ENCODE results near the gene SLC5A2.
"Not testable (repeated sequence)": the region's sequence is repeated elsewhere in the genome, so short reads cannot be mapped to it uniquely, and the experiment has no call there.

SLC5A2 gene

DNA sequence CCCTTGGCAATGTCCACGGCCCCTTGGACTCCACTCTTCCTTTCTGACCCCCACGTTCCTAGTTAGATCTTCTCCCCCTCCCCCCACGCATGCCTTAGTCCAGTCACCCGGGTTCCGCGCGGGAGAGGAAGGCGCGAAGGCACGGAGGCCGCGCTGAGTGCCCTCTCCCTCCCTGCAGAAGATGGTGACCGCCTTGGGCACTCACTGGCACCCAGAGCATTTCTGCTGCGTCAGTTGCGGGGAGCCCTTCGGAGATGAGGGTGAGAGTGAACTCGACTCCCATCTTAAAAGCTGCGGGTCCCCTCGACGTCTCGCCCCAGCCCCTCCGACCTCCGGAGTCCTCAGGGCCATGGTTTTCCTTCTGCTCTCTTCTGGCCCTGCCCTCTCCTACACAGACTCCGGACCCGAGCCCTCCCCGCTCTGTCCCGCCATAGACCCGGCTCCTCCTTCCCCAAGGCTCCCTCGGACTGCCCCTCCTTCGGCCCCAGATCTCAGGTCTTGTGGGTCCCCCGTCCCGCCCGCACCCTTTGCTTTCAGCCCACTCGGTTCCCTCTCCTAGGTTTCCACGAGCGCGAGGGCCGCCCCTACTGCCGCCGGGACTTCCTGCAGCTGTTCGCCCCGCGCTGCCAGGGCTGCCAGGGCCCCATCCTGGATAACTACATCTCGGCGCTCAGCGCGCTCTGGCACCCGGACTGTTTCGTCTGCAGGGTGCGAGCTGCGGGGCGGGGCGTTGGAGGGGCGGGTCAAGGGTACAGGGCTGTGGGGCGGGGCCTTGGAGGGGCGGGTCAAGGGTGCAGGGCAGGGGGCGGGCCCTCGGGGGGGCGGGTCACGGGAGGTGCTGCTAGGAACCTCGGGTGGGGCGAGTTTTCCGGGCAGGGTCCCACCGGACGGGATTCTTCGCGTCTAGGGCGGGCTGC is 6.4 kb upstream of the SLC5A2 start:
- DNase-seq, result peak; percentile 89 to 90

DNA sequence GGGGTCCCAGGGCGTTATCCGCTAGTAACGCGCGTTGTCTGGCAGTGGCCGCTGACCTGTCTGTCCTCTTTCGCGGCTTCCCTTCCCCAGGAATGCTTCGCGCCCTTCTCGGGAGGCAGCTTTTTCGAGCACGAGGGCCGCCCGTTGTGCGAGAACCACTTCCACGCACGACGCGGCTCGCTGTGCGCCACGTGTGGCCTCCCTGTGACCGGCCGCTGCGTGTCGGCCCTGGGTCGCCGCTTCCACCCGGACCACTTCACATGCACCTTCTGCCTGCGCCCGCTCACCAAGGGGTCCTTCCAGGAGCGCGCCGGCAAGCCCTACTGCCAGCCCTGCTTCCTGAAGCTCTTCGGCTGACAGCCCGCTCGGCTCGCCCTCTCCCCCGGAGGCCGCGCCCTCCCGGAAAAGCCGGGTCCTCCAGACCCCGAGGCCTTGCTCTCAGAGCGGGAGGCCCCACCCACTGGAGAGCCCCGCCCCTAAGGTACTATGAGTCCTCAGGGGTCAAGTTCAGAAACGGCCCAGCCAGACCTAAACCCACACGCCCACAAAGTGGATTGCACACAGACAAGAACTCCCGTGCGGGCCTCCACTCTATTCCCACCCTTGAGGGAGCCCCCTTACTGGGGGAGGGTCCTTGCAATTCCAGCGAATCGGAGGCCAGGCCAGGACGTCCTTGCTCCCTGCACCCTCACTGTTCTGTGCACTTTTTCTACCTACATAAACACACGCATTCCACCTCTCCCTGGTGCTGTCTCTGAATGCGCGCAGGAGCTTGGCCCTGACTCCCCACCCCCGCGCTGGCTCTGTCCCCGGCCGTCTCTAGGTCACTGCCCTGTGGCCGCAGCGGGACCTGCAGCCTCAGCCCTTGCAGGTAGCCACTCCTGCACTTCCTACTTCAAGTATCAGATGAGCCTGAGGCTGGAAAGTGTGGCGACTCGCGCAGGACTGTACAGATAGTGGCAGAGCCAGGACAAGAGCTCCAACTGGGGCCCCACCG is 5.4 kb upstream of the SLC5A2 start:
- DNase-seq, result peak; percentile 29 to 41

DNA sequence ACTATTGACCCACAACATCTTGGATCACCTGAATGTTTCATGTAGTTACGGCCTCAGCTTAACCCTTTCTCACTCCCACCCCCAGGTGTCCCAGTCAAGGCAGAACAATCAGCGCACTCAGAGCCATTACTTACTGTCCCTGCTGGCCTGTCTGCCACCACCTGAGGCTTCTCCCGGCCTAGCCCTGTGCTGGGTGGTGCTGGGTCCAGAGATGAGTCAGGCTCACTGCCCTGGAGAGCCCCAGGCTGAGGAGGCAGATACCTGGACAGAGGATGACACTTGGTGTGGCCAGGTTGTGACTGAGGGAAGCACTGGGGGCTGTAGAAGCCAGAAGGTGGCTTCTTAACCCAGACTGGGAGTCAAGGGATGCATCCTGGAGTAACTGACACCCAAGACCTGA is 4.0 kb upstream of the SLC5A2 start:
- DNase-seq, result no peak

DNA sequence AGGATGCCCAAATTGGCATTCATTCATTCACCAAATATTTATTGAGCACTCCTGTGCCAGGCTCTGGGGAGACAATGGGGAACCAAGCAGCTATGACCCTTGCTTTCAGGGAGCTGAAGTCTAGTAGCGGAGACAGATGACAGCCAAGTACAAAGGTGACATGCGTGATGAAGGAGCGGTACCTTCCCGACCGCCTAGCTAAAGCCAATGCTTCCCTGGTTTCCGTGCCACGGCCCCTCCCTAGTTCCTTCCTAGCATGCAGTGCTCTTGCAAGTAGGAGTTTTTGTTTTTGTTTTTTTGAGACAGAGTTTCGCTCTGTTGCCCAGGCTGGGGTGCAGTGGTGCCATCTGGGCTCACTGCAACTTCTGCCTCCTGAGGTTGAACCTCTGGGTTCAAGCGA is 3.2 kb upstream of the SLC5A2 start:
- DNase-seq, result no peak

DNA sequence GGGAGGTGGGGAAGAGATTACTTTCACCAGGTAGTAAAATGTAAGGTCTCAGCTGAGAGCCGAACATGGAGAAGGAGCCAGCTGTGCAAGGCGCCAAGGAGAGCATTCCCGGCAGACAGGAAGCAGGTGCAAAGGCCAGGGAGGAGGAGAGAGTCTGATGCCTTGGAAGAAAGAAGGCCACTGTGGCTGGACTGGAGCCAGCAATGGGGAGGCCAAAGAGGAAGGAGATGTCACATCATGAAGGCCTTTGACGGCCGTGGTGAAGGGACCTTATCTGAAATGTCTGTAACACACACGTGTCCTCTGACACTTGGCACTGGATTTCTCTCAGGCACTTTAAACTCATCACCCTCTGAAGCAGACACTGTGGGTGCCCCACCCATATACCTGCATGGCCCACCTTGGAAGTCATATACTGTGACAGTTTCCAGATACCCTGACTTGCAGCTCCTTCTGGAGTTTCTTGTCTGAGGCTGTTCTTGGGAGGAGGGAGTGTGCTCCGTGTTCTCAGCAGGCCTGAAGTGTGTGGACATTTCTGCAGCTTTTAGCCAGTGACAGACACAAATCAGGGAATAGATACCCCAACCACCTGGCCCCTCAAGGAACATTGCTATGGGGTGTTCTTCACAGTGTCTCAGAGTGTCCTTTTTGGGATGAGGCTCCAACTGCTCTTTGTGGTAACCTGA is 1.9 kb upstream of the SLC5A2 start:
- no peak for DNase-seq

DNA sequence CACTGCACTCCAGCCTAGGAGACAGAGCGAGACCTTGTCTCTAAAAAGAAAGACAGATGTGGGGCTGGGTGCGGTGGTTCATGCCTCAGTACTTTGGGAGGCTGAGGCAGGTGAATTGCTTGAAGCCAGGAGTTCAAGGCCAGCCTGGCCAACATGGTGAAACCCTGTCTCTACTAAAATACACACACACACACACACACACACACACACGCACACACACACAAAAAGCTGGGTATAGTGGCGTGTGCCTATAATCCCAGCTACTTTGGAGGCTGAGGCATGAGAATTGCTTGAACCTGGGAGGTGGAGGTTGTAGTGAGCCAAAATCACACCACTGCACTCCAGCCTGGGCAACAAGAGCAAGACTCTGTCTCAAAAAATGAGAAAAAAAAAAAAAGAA is 1.1 kb downstream of the SLC5A2 start:
- not testable (repeated sequence) for DNase-seq

DNA sequence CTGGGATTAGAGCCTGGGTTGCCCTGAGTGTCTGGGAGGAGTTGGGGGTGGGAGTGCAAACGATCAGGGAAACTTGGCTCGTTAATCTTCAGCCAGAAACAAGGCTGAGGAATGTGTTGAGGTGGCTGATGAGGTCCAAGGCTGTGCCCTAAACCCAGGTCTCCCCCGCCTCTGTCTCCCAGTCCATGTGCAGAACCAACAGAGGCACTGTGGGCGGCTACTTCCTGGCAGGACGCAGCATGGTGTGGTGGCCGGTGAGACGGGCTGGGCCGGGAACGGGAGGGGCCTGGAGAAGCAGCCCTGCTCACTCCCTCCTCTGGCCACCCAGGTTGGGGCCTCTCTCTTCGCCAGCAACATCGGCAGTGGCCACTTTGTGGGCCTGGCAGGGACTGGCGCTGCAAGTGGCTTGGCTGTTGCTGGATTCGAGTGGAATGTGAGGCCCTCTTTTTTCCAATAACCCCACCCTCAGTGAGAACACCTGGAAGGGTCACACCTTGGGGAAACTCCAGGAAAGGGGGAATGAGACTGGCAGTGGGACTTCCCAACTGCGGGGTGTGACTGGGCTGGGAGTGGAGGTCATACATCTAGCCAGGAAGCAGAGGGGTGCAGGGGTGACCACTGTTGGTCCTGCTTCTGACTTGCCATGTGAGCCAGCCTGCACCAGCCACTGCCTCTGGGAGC is 1.7 kb downstream of the SLC5A2 start:
- no peak for DNase-seq

DNA sequence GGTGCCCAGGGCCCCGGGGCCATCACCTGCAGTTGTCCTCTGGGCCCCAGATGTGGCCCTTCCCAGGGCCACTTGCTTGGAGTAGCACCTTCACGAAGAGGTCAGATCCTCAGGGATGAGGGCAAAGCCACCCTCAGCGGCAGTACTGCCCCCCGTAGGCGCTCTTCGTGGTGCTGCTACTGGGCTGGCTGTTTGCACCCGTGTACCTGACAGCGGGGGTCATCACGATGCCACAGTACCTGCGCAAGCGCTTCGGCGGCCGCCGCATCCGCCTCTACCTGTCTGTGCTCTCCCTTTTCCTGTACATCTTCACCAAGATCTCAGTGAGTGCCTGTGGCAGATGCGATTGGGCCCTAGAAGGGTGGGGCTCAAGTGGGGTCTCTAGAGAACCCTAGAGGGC is 2.6 kb downstream of the SLC5A2 start:
- DNase-seq, result no peak

DNA sequence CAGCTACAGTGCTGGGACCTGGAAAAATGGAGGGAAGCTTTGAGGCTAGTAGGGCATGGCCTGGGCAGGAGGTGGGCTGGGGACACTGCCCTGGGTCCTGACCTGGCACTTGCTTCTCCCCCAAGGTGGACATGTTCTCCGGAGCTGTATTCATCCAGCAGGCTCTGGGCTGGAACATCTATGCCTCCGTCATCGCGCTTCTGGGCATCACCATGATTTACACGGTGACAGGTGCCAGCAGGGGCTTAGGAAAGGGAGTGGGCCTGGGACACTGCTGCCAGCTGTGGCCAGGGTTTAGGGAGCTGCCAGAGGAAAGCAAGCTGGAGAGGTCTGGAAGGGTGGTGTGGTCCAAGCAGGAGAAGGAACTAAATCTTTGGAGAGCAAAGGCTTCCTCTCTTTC is 3.1 kb downstream of the SLC5A2 start:
- DNase-seq, result no peak

DNA sequence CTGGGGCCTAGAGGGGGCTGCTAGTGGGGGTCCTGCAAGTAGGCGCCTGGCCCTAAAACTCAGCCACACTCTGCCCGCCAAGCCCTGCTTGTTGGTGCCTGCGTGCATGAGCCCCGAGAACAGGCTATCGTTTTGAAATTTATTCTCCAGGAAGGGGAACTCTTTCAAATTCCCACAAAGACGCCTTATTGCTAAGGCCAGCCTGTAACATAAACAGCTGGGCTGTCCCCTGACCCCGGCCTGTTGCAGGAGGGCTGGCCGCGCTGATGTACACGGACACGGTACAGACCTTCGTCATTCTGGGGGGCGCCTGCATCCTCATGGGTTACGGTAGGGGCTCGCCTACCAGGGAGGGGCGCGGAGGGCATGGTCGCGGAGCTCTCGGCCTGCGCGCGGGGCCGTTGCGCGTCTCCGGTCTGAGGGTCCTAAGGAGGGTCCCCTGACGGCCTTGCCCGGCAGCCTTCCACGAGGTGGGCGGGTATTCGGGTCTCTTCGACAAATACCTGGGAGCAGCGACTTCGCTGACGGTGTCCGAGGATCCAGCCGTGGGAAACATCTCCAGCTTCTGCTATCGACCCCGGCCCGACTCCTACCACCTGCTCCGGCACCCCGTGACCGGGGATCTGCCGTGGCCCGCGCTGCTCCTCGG is 4.3 kb downstream of the SLC5A2 start:
- no peak for DNase-seq

DNA sequence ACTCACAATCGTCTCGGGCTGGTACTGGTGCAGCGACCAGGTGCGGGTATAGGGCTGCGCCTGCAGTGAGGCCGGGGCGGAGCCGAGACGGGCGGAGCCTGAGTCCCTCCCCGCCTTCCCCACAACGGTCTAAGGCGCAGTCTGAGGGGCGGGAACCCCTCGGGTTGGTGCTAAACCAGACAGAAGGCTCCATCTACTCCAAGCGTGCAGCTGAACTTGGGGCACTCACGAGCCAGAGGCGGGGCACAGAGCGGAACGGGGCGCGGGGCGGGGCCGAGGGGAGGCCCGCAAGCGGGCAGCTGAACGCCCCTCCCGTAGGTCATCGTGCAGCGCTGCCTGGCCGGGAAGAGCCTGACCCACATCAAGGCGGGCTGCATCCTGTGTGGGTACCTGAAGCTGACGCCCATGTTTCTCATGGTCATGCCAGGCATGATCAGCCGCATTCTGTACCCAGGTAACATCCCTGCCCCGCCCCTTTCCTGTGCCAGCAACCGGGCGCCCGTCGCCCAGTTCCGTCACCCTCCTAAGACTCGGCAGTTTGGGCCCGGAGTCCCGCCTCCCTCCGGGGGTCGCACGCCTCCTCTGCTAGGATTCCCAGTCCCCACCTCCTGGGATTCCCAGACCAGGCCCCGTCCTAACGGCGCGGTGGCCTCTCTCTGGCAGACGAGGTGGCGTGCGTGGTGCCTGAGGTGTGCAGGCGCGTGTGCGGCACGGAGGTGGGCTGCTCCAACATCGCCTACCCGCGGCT is 5.0 kb downstream of the SLC5A2 start:
- DNase-seq, result peak; percentile 76 to 81

DNA sequence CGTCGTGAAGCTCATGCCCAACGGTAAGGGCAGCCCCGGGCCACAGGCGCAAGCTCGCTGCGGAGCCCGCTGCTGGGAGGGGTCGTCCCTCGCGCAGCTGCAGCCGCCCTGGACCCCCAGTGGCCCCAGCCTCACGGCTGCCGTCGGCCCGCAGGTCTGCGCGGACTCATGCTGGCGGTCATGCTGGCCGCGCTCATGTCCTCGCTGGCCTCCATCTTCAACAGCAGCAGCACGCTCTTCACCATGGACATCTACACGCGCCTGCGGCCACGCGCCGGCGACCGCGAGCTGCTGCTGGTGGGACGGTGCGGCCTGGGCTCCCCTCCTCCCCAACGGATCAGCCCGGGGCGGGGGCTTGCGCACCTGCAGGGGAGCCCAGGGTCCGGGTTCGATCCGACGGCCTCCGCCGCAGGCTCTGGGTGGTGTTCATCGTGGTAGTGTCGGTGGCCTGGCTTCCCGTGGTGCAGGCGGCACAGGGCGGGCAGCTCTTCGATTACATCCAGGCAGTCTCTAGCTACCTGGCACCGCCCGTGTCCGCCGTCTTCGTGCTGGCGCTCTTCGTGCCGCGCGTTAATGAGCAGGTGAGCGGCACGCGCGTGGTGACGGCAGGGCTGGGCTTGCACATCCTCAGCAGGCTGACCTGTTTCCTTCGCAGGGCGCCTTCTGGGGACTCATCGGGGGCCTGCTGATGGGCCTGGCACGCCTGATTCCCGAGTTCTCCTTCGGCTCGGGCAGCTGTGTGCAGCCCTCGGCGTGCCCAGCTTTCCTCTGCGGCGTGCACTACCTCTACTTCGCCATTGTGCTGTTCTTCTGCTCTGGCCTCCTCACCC is 5.8 kb downstream of the SLC5A2 start:
- DNase-seq, result no peak

DNA sequence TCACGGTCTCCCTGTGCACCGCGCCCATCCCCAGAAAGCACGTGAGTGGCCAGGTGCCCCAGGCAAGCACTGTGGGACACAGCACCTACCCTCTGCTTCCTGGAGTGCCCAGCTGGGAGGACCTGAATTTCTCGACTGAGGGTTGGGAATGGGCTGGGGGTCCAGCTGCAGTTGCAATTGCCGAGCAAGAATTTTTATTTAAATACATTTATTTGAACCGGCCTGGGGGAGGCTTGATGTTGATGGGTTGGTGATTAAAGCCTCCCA is 6.3 kb downstream of the SLC5A2 start:
- no peak for DNase-seq

DNA sequence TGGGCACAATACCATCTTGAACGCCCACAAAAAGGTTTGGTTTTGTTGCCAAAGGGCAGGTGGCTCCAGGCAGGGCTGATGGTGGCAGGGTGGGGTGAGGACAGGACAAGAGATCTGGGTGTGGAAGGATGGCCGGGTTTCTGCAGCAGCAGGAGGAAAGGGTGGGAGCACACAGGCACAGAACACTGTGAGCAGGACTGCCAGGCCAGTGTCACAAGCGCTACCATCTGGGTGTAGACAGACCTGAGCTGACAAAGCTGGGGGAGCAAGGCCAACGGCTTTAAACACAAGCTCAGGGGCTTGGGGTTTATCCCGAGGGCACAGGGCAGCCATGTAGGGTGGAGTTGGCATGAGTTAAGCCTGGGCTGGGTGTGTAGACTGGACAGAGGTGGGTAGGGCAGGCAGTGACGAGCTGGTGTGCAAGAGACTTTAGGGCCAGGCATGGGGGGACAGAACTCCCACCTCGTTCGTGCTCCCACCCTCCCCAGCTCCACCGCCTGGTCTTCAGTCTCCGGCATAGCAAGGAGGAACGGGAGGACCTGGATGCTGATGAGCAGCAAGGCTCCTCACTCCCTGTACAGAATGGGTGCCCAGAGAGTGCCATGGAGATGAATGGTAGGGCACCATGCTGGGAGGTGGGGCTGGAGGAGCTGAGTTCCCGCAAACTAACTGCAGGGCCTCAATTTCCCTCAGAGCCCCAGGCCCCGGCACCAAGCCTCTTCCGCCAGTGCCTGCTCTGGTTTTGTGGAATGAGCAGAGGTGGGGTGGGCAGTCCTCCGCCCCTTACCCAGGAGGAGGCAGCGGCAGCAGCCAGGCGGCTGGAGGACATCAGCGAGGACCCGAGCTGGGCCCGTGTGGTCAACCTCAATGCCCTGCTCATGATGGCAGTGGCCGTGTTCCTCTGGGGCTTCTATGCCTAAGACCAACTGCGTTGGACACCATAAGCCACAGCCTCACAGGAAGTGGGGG is 7.0 kb downstream of the SLC5A2 start:
- DNase-seq, result no peak

DNA sequence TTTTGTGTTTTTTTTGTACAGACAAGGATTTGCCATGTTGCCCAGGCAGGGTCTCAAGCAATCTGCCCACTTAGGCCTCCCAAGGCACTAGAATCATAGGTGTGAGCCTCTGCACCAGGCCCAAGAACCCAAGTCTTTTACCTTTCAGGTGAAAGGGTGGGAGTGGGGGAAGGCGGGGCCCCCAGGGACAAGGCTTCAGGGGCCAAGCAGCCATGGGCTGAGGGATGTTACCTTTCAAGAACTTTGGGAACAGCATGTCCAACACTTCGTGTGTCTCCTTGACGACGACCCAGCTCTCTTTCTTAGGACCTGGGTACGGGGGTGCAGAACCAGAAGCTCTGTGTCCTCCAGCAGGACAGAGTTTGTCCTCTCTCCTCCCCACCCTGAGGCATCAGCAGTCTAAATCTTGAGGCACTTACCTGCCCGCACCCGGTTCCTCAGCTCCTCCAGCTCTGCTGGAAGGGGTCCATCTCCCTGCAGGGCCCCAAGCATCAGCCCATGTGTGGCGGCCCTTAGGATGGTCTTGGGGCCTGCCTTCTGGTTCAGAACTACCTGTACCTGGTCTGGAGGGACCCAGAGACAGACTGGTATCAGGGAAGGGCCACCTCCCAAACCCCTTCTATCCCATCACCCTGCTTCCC is 9.0 kb downstream of the SLC5A2 start:
- DNase-seq, result no peak

DNA sequence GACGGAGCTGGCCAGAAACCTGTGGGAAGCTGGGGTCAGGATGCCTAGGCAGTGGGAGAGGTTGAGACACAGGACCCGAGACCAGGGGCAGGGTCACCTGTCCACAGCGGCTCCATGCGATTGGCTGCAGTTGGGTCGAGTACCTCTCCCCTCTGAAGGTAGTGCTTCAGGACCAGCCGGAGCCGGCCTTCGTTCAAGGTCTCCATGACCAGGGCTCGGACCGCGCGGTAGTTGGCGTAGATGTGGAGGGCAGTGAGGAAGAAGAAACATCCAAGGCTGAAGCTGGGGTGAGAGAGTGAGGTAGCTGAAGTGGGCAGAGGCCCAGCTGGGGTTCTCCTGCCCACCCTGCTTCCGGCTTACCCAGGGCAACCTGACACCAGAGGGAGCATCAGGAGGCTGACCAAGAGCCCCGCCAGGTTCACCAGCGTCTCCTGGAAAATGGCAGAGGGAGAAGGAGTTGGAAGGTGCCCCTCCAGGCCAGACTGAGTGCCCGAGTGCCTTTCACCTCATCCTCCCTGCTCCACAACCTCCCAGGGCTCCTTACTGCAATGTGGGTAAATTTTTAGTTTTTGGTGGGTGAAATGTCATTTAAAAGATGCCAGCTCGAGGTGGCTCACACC is 10.7 kb downstream of the SLC5A2 start:
- DNase-seq, result no peak

DNA sequence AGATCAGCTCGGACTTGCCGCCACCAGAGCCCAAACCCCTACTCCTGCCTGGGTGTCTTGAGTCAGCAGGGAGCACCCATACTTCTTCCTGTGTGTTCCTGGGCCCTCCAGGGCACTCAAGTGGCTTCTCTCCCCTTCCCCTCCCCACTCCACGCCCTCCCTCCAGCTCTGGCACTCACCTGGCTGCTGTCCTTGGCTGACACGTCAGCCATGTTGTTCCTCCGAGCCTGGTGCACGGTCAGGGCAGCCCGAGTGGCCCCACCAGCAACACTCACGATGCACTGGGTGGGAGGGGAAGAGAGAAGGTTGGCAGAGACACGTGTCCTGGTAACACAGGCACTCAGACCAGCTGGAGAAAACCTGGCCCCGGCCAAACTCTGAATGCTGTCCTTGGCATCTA is 13.7 kb downstream of the SLC5A2 start:
- no peak for DNase-seq

DNA sequence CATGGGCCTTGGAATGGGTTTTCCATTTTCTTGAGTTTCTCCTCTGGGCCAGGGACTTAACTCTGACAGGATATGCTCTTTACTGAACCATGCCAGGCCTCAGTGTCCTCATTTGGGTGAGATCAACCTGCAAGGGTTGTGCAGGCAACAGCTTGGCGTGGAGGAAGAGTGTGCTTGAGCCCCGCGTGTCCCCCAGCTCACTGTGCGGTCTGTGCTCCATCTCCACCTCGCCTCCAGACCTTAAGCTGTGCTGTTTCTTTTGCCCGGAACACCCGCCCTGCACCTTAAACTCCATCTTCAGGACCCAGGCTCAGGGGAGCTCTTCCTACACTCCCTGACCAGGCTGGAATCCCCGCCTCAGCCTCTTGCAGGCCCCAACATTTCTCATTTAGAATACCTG is 15.6 kb downstream of the SLC5A2 start:
- DNase-seq, result no peak

Measured in CD4-positive, alpha-beta T cell treated with Interleukin-1 beta for 1 hour (primary cell).